Naive thymus-derived CD4-positive, alpha-beta T cell (primary cell): ENCODE data around the gene PROB1. TPM values are rescaled to one million over a fixed set of nuclear protein-coding genes. Genes with fewer than 3 reads are reported as not detected.

Experiments
- ATAC-seq: fragments of 150-1000 bp; cut with Tn5 transposase; 2 replicates; pipeline ENCODE4 v1.10.0; 2021; ENCODE audit warnings: mild to moderate bottlenecking, moderate library complexity
- CTCF ChIA-PET: fragments of 350-600 bp; sonication (Branson Sonifier 250); formaldehyde crosslinking; loops from one replicate; lab custom pipeline; 2021; ENCODE audit warnings: antibody characterized with exemption; lab: Charles Lee
- POLR2A ChIA-PET: fragments of 350-600 bp; sonication (Branson Sonifier 250); formaldehyde crosslinking; loops from one replicate; lab custom pipeline; 2021; ENCODE audit warnings: antibody characterized with exemption, inconsistent platforms; lab: Charles Lee
- DNase-seq, 9 donors: peaks; one replicate each; pipeline versions ENCODE4 v3.0.0 to v3.0.0-alpha.2; 2020 to 2022; ENCODE audit warnings: mixed read lengths in 1 of 9
- H3K27ac ChIP-seq: one replicate; pipeline ENCODE4 v1.7.0; 2013; ENCODE audit warnings: mild to moderate bottlenecking, low read depth, low read length, moderate library complexity
- H3K27me3 ChIP-seq, 2 donors: one replicate each; pipeline ENCODE4 v1.7.0; 2013; ENCODE audit warnings: low read length in 2 of 2, mild to moderate bottlenecking in 2 of 2, moderate library complexity in 2 of 2; ENCODE audit not compliant: control insufficient read depth in 2 of 2, insufficient read depth in 2 of 2
- H3K36me3 ChIP-seq, 3 experiments: 1 replicate in 2 of 3; 2 replicates in 1 of 3; pipeline ENCODE4 v1.7.0; 2013; ENCODE audit warnings: low read length in 3 of 3, mild to moderate bottlenecking in 3 of 3, moderate library complexity in 1 of 3; ENCODE audit not compliant: insufficient read depth in 3 of 3, control insufficient read depth in 2 of 3
- H3K4me1 ChIP-seq, 2 donors: one replicate each; pipeline ENCODE4 v1.7.0; 2013; ENCODE audit warnings: low read length in 2 of 2, mild to moderate bottlenecking in 2 of 2, moderate library complexity in 1 of 2; ENCODE audit not compliant: control insufficient read depth in 2 of 2, insufficient read depth in 2 of 2
- H3K4me3 ChIP-seq: 2 replicates; pipeline ENCODE4 v1.7.0; 2013; ENCODE audit warnings: mild to moderate bottlenecking, low read length
- H3K9me3 ChIP-seq, 3 experiments: 1 replicate in 2 of 3; 2 replicates in 1 of 3; pipeline ENCODE4 v1.7.0; 2013; ENCODE audit warnings: low read length in 3 of 3; ENCODE audit not compliant: control insufficient read depth in 2 of 3
- H3K27ac Mint-ChIP-seq, 9 donors: one replicate each; pipeline ENCODE4 v1.8.0; 2020 to 2022; ENCODE audit warnings: mixed read lengths in 9 of 9, mild to moderate bottlenecking in 8 of 9, moderate library complexity in 5 of 9, inconsistent platforms in 2 of 9
- H3K27me3 Mint-ChIP-seq, 5 donors: one replicate each; pipeline ENCODE4 v1.8.0; 2021 to 2022; ENCODE audit warnings: mixed read lengths in 5 of 5, mild to moderate bottlenecking in 1 of 5
- H3K36me3 Mint-ChIP-seq, 5 donors: one replicate each; pipeline ENCODE4 v1.8.0; 2020 to 2022; ENCODE audit warnings: mixed read lengths in 5 of 5, mild to moderate bottlenecking in 3 of 5, inconsistent platforms in 1 of 5
- H3K4me1 Mint-ChIP-seq, 7 donors: one replicate each; pipeline ENCODE4 v1.8.0; 2020 to 2022; ENCODE audit warnings: mixed read lengths in 7 of 7, mild to moderate bottlenecking in 3 of 7, inconsistent platforms in 1 of 7
- H3K4me3 Mint-ChIP-seq, 10 donors: one replicate each; pipeline ENCODE4 v1.8.0; 2020 to 2022; ENCODE audit warnings: mild to moderate bottlenecking in 10 of 10, mixed read lengths in 10 of 10, moderate library complexity in 6 of 10, inconsistent platforms in 2 of 10
- H3K9me3 Mint-ChIP-seq, 11 donors: one replicate each; pipeline ENCODE4 v1.8.0; 2020 to 2022; ENCODE audit warnings: mixed read lengths in 11 of 11, mild to moderate bottlenecking in 4 of 11, inconsistent platforms in 1 of 11, moderate library complexity in 1 of 11
- intact Hi-C, 2 donors: fragments of 100-400 bp; cut with micrococcal nuclease; formaldehyde crosslinking; loops; one replicate each; pipeline ENCODE4 v1.15.1; 2023
- polyA plus RNA-seq, 2 donors: library from polyadenylated mRNA; unstranded; fragments of 300-500 nt; fragmentation: Illumina TruSeq; gene quantifications; one replicate each; pipeline ENCODE4 v1.2.3, GENCODE V29; 2021
- total RNA-seq, 6 experiments: library from RNA in 5 of 6; stranded (reverse) in 5 of 6; gene quantifications; 1 replicate in 5 of 6; 2 replicates in 1 of 6; pipeline ENCODE4 v1.2.3 and lab custom pipeline; 2021 to 2026

The PROB1 gene
- total and polyA plus RNA-seq, 7 experiments from 2014 or later = 0.26 to 4.9 (median 0.86) TPM; not detected in 1

GRCh38 chr5:139341187-139341688 is 53.7 kb downstream of the PROB1 start:
- CTCF ChIA-PET = interaction anchor here (0.6 to 1.3 kb wide), 3 partner anchors 62 to 222 kb away, joined by 3 to 5 read pairs (median 3); partner anchors contain the start of gene SPATA24
- H3K4me1 Mint-ChIP-seq = peaks cover 34 to 63% (median 53%) of the 10 kb centered on the region in 7 donors

More at GRCh38 chr5:139341187-139341688, 53.7 kb downstream of the PROB1 start:
- Histone ChIP-seq H3K27me3 (no peaks in the 10 kb centered on the region), H3K27ac (peak overlapping the region; percentile 98), H3K36me3 (peaks cover 0 to 5% (median 0%) of the 10 kb centered on the region in 3 experiments), H3K4me1 (peaks cover 28 to 30% of the 10 kb centered on the region in 2 donors), H3K9me3 (no peaks in the 10 kb centered on the region), H3K4me3 (peak overlapping the region; percentile 96)
- intact Hi-C loops = loop anchor here (1.0 to 10.0 kb wide), 21 partner anchors 14 to 1308 kb away; partner anchors contain the start of genes ANKHD1 (in 2 of the 2), ETF1 (in 2 of the 2), MATR3 (in 2 of the 2) and SPATA24 (in 2 of the 2)
- peaks cover 0 to 21% (median 14%) of the 10 kb centered on the region in 5 donors for H3K36me3 Mint-ChIP-seq
- peaks cover 0 to 5% (median 0%) of the 10 kb centered on the region in 5 donors for H3K27me3 Mint-ChIP-seq
- peak; percentile 31 for ATAC-seq
- peak overlapping the region; percentile 96 to 100 (median 99) for H3K27ac Mint-ChIP-seq
- POLR2A ChIA-PET = interaction anchor here (1.0 to 3.6 kb wide), 23 partner anchors 9 to 1003 kb away, joined by 3 to 61 read pairs (median 7); partner anchors contain the start of genes DNAJC18, FAM53C, HSPA9 and MATR3
- peaks cover 0 to 11% (median 0%) of the 10 kb centered on the region in 11 donors for H3K9me3 Mint-ChIP-seq
- peak overlapping the region; percentile 95 to 100 (median 98) for H3K4me3 Mint-ChIP-seq
- DNase-seq = no peak

Other genes starting within 250 kb of the PROB1 start
- 10 to 100 TPM; 11.9 to 27.1 (median 22.8) TPM for gene SIL1, start 196.7 kb downstream of the PROB1 start, total RNA-seq
- 10 to 100 TPM; 10.6 to 15.6 TPM for gene SIL1, start 196.7 kb downstream of the PROB1 start, polyA plus RNA-seq
- gene MATR3, start 101.4 kb downstream of the PROB1 start, total RNA-seq = 100 to 1,000 TPM; 219 to 333 (median 274) TPM
- 100 to 1,000 TPM; 313 to 379 TPM for gene MATR3, start 101.4 kb downstream of the PROB1 start, polyA plus RNA-seq
- 100 to 1,000 TPM in 3 of 5 experiments, 10 to 100 TPM in 2; 88.8 to 121 (median 106) TPM for gene PAIP2, start 53.2 kb downstream of the PROB1 start, total RNA-seq
- 100 to 1,000 TPM; 374 to 417 TPM for gene PAIP2, start 53.2 kb downstream of the PROB1 start, polyA plus RNA-seq
- 1 to 10 TPM in 1 of 5 experiments, not detected in 4; 4.7 TPM for gene SLC23A1, start 11.8 kb downstream of the PROB1 start, total RNA-seq
- not detected for gene SLC23A1, start 11.8 kb downstream of the PROB1 start, polyA plus RNA-seq
- 10 to 100 TPM in 3 of 5 experiments, under 1 TPM in 2; 0.60 to 70.6 (median 12.8) TPM for gene MZB1, start 5.2 kb downstream of the PROB1 start, total RNA-seq
- under 1 TPM; 0.25 to 0.80 TPM for gene MZB1, start 5.2 kb downstream of the PROB1 start, polyA plus RNA-seq
- 1 to 10 TPM; 4.4 to 7.6 (median 5.8) TPM for gene SPATA24, start 9.0 kb upstream of the PROB1 start, total RNA-seq
- 1 to 10 TPM; 4.6 to 6.6 TPM for gene SPATA24, start 9.0 kb upstream of the PROB1 start, polyA plus RNA-seq
- 1 to 10 TPM; 2.2 to 9.7 (median 4.9) TPM for gene DNAJC18, start 44.4 kb upstream of the PROB1 start, total RNA-seq
- 1 to 10 TPM; 3.8 to 6.8 TPM for gene DNAJC18, start 44.4 kb upstream of the PROB1 start, polyA plus RNA-seq
- under 1 TPM in 3 of 5 experiments, not detected in 2; 0.37 to 0.73 (median 0.38) TPM for gene ECSCR, start 67.6 kb upstream of the PROB1 start, total RNA-seq
- gene ECSCR, start 67.6 kb upstream of the PROB1 start, polyA plus RNA-seq = under 1 TPM in 1 of 2 donors, not detected in 1; 0.19 TPM
- under 1 TPM in 3 of 5 experiments, not detected in 2; 0.14 to 0.99 (median 0.27) TPM for gene SMIM33, start 75.9 kb upstream of the PROB1 start, total RNA-seq
- under 1 TPM; 0.09 to 0.64 TPM for gene SMIM33, start 75.9 kb upstream of the PROB1 start, polyA plus RNA-seq
- gene STING1, start 87.7 kb upstream of the PROB1 start, total RNA-seq = 100 to 1,000 TPM; 124 to 213 (median 130) TPM
- gene STING1, start 87.7 kb upstream of the PROB1 start, polyA plus RNA-seq = 100 to 1,000 TPM in 1 of 2 donors, 10 to 100 TPM in 1; 84.6 to 150 TPM
- gene UBE2D2, start 166.2 kb upstream of the PROB1 start, total RNA-seq = 100 to 1,000 TPM; 145 to 214 (median 184) TPM
- gene UBE2D2, start 166.2 kb upstream of the PROB1 start, polyA plus RNA-seq = 100 to 1,000 TPM; 320 to 343 TPM